Nephron progenitor cell (in vitro differentiated cells): ENCODE measurements around the gene SNAP29.
"Not testable (repeated sequence)": the region's sequence is repeated elsewhere in the genome, so short reads cannot be mapped to it uniquely, and the experiment has no call there.

Experiments used
- DNase-seq: peaks from one replicate; pipeline ENCODE4 v3.0.0; 2021
- H3K27ac Mint-ChIP-seq: 2 replicates; pipeline ENCODE4 v1.8.0; 2021; ENCODE audit warnings: mild to moderate bottlenecking, moderate library complexity, mixed read lengths
- H3K27me3 Mint-ChIP-seq: 2 replicates; pipeline ENCODE4 v1.8.0; 2021; ENCODE audit warnings: mild to moderate bottlenecking, low read depth, mixed read lengths; ENCODE audit not compliant: poor library complexity
- H3K36me3 Mint-ChIP-seq: 2 replicates; pipeline ENCODE4 v1.8.0; 2021; ENCODE audit warnings: low read depth, mixed read lengths
- H3K4me1 Mint-ChIP-seq: 2 replicates; pipeline ENCODE4 v1.8.0; 2021; ENCODE audit warnings: mixed read lengths
- H3K4me3 Mint-ChIP-seq: 2 replicates; pipeline ENCODE4 v1.8.0; 2021; ENCODE audit warnings: mild to moderate bottlenecking, moderate library complexity, mixed read lengths
- H3K9me3 Mint-ChIP-seq: 2 replicates; pipeline ENCODE4 v1.8.0; 2021; ENCODE audit warnings: mild to moderate bottlenecking, moderate library complexity, mixed read lengths
- CTCF ChIP-seq: fragments of 200-600 bp; sonication (generic); IDR thresholded peaks from 2 replicates; pipeline ENCODE4 v1.5.0; 2021; ENCODE audit warnings: antibody characterized with exemption

Gene SNAP29

GRCh38 chr22:20926243-20926642 lies 67.4 kb downstream of the SNAP29 start:
- no peak for TF ChIP-seq CTCF
- Mint-ChIP-seq H3K4me3 (no peak overlapping the region), H3K27ac (peak overlapping the region; percentile 75), H3K27me3 (peaks cover 3% of the 10 kb centered on the region), H3K36me3 (peaks cover 74% of the 10 kb centered on the region), H3K4me1 (peaks cover 27% of the 10 kb centered on the region), H3K9me3 (peaks cover 19% of the 10 kb centered on the region)
- no peak for DNase-seq

- H3K27ac Mint-ChIP-seq = no peak overlapping the region
- H3K4me3 Mint-ChIP-seq = no peak overlapping the region
- no peak for DNase-seq
- TF ChIP-seq CTCF = no peak
- H3K9me3 Mint-ChIP-seq = peaks cover 19% of the 10 kb centered on the region
- H3K36me3 Mint-ChIP-seq = peaks cover 73% of the 10 kb centered on the region
- H3K4me1 Mint-ChIP-seq = peaks cover 15% of the 10 kb centered on the region
- peaks cover 3% of the 10 kb centered on the region for H3K27me3 Mint-ChIP-seq
Measured at GRCh38 chr22:20927940-20928572, 69.2 kb downstream of the SNAP29 start.

- TF ChIP-seq CTCF = no peak
- H3K9me3 Mint-ChIP-seq = peaks cover 19% of the 10 kb centered on the region
- peaks cover 77% of the 10 kb centered on the region for H3K36me3 Mint-ChIP-seq
- H3K4me1 Mint-ChIP-seq = peaks cover 15% of the 10 kb centered on the region
- DNase-seq = no peak
- no peak overlapping the region for H3K27ac Mint-ChIP-seq
- no peak overlapping the region for H3K4me3 Mint-ChIP-seq
- peaks cover 3% of the 10 kb centered on the region for H3K27me3 Mint-ChIP-seq
Measured at GRCh38 chr22:20928573-20928967, 69.8 kb downstream of the SNAP29 start.

GRCh38 chr22:20930004-20930403 lies 71.2 kb downstream of the SNAP29 start:
- Mint-ChIP-seq H3K36me3 (peaks cover 77% of the 10 kb centered on the region), H3K4me1 (peaks cover 15% of the 10 kb centered on the region), H3K27me3 (peaks cover 3% of the 10 kb centered on the region), H3K4me3 (no peak overlapping the region), H3K9me3 (peaks cover 19% of the 10 kb centered on the region), H3K27ac (no peak overlapping the region)
- no peak for DNase-seq
- TF ChIP-seq CTCF = no peak

- H3K9me3 Mint-ChIP-seq = peaks cover 19% of the 10 kb centered on the region
- not testable (repeated sequence) for H3K4me3 Mint-ChIP-seq, DNase-seq, H3K27ac Mint-ChIP-seq, H3K27me3 Mint-ChIP-seq
- peaks cover 77% of the 10 kb centered on the region for H3K36me3 Mint-ChIP-seq
- H3K4me1 Mint-ChIP-seq = peaks cover 12% of the 10 kb centered on the region
Measured at GRCh38 chr22:20930435-20930834, 71.6 kb downstream of the SNAP29 start.

DNA sequence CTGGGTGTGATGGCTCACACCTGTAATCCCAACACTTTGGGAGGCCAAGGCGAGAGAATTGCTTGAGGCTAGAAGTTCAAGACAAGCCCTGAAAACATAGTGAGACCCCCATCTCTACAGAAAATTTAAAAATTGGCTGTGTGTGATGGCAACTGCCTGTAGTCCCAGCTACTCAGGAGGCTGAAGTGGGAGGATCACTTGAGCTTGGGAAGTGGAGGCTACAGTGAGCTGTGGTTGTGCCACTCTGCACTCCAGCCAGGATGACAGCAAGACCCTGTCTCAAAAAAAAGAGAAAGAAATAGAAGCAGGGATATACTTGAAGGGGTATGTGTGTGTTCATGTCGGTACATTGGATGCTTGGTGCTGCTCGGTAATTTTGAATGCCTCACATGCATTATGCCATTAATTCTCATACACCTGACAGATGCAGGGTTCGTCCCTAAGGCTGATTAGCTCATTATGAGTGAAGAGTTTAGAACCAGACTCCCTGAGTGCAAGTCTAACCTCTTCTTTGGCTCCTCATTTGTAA lies 72.4 kb downstream of the SNAP29 start:
- Mint-ChIP-seq H3K9me3 (peaks cover 19% of the 10 kb centered on the region), H3K36me3 (peaks cover 75% of the 10 kb centered on the region), H3K27ac (no peak overlapping the region), H3K4me3 (no peak overlapping the region), H3K27me3 (peaks cover 3% of the 10 kb centered on the region), H3K4me1 (peaks cover 5% of the 10 kb centered on the region)
- DNase-seq = no peak
- no peak for TF ChIP-seq CTCF
